HepG2 (cell line): ENCODE measurements around the gene UGT1A8. TPM values are rescaled to one million over a fixed set of nuclear protein-coding genes. Genes with fewer than 3 reads are reported as not detected.
A peak's percentile ranks its signal among the peaks of the same experiment; 100 is the strongest.

Source experiments
- ATAD3A ChIP-seq: sonication (generic); formaldehyde crosslinking; IDR thresholded peaks from 2 replicates; pipeline ENCODE4 v1.4.0; 2020; ENCODE audit warnings: missing genetic modification reagents
- CAMTA2 ChIP-seq: sonication (generic); formaldehyde crosslinking; IDR thresholded peaks from 2 replicates; pipeline ENCODE4 v1.4.0; 2020; ENCODE audit warnings: mild to moderate bottlenecking, missing genetic modification reagents, borderline replicate concordance
- CC2D1A ChIP-seq: sonication (generic); formaldehyde crosslinking; IDR thresholded peaks from 2 replicates; pipeline ENCODE4 v1.8.1; 2023; ENCODE audit warnings: mild to moderate bottlenecking, missing genetic modification reagents
- CREBL2 ChIP-seq: sonication (generic); formaldehyde crosslinking; IDR thresholded peaks from 2 replicates; pipeline ENCODE4 v1.8.1; 2023; ENCODE audit warnings: missing genetic modification reagents, mild to moderate bottlenecking, borderline replicate concordance
- FLYWCH1 ChIP-seq: sonication (generic); formaldehyde crosslinking; IDR thresholded peaks from 2 replicates; pipeline ENCODE4 v1.8.1; 2023; ENCODE audit warnings: mild to moderate bottlenecking, missing genetic modification reagents
- FOXJ3 ChIP-seq: sonication (generic); formaldehyde crosslinking; IDR thresholded peaks from 2 replicates; pipeline ENCODE4 v1.4.0; 2020; ENCODE audit warnings: missing genetic modification reagents, mild to moderate bottlenecking, borderline replicate concordance
- HNRNPUL1 ChIP-seq: fragments of 200-400 bp; formaldehyde crosslinking; IDR thresholded peaks from 2 replicates; pipeline ENCODE4 v1.6.1; 2017; ENCODE audit warnings: low read depth, mild to moderate bottlenecking, low read length, moderate library complexity
- MED1 ChIP-seq: sonication (generic); formaldehyde crosslinking; IDR thresholded peaks from 2 replicates; pipeline ENCODE4 v1.4.0; 2020; ENCODE audit warnings: missing genetic modification reagents
- NCOR1 ChIP-seq: fragments of 200-600 bp; sonication (generic); IDR thresholded peaks from 2 replicates; pipeline ENCODE4 v1.7.0; 2017; ENCODE audit warnings: antibody characterized with exemption, low read length, borderline replicate concordance
- PCBP1 ChIP-seq: fragments of 200-400 bp; formaldehyde crosslinking; IDR thresholded peaks from 2 replicates; pipeline ENCODE4 v1.6.1; 2017; ENCODE audit warnings: mild to moderate bottlenecking, low read depth, low read length, borderline replicate concordance
- POLR2AphosphoS5 ChIP-seq: IDR thresholded peaks from 2 replicates; pipeline ENCODE4 v1.6.1; 2012; ENCODE audit warnings: low read depth, low read length
- REL ChIP-seq: sonication (generic); formaldehyde crosslinking; conservative IDR thresholded peaks from 2 replicates; pipeline ENCODE4 v1.8.0; 2022; ENCODE audit warnings: mild to moderate bottlenecking, missing genetic modification reagents, moderate library complexity
- RXRA ChIP-seq: sonication (generic); formaldehyde crosslinking; IDR thresholded peaks from 2 replicates; pipeline ENCODE4 v1.5.1; 2020; ENCODE audit warnings: missing genetic modification reagents
- SMARCC2 ChIP-seq: fragments of 450-650 bp; IDR thresholded peaks from 2 replicates; pipeline ENCODE4 v1.6.1; 2017; ENCODE audit warnings: antibody characterized with exemption, mild to moderate bottlenecking
- TOPORS ChIP-seq: sonication (generic); formaldehyde crosslinking; IDR thresholded peaks from 2 replicates; pipeline ENCODE4 v1.8.0; 2023; ENCODE audit warnings: mild to moderate bottlenecking, missing genetic modification reagents
- ZNF691 ChIP-seq: sonication (generic); formaldehyde crosslinking; IDR thresholded peaks from 2 replicates; pipeline ENCODE4 v1.4.0; 2020; ENCODE audit warnings: missing genetic modification reagents, low read depth, mild to moderate bottlenecking, borderline replicate concordance
- ZNF772 ChIP-seq: sonication (generic); formaldehyde crosslinking; IDR thresholded peaks from 2 replicates; pipeline ENCODE4 v1.5.0; 2020; ENCODE audit warnings: mild to moderate bottlenecking, missing genetic modification reagents
- ZNF777 ChIP-seq: sonication (generic); formaldehyde crosslinking; IDR thresholded peaks from 2 replicates; pipeline ENCODE4 v1.4.0; 2020; ENCODE audit warnings: missing genetic modification reagents
- ZNF782 ChIP-seq: sonication (generic); formaldehyde crosslinking; IDR thresholded peaks from 2 replicates; pipeline ENCODE4 v1.4.0; 2020; ENCODE audit warnings: missing genetic modification reagents, mild to moderate bottlenecking, borderline replicate concordance
- polyA plus RNA-seq, 8 experiments: library from polyadenylated mRNA; depleted of rRNA in 3 of 8; stranded (reverse) in 7 of 8; unstranded in 1 of 8; fragments of >200 nt; fragmentation: Illumina TruSeq in 4 of 8; extraction: Trizol in 4 of 8; gene quantifications; 2 replicates each; pipeline versions ENCODE4 v1.2.1 to v1.2.3, GENCODE V29; 2011 to 2016; ENCODE audit warnings: low read depth in 4 of 8, missing spikeins in 1 of 8, mixed read lengths in 1 of 8; ENCODE audit not compliant: insufficient read depth in 1 of 8
- total RNA-seq, 5 experiments: library from RNA; depleted of rRNA; stranded (reverse); fragments of >200 nt; fragmentation: Illumina TruSeq; extraction: Trizol; gene quantifications; 2 replicates each; pipeline ENCODE4 v1.2.3, GENCODE V29; 2016; ENCODE audit warnings: low read depth in 1 of 5
- TF ChIP-seq, protein P1 (sequence below): IDR thresholded peaks from 2 replicates; pipeline ENCODE4 v1.4.0; 2020; ENCODE audit warnings: mild to moderate bottlenecking, missing genetic modification reagents
- TF ChIP-seq, protein P2 (sequence below): sonication (generic); formaldehyde crosslinking; conservative IDR thresholded peaks from 2 replicates; pipeline ENCODE4 v1.8.0; 2022; ENCODE audit warnings: low read depth, missing genetic modification reagents
- TF ChIP-seq, protein P3 (sequence below): sonication (generic); formaldehyde crosslinking; IDR thresholded peaks from 2 replicates; pipeline ENCODE4 v1.9.0; 2022; ENCODE audit warnings: missing genetic modification reagents, mild to moderate bottlenecking, borderline replicate concordance

UGT1A8 gene
- total and polyA plus RNA-seq, 2 of the 13 experiments (the other 11 are each of a cell fraction or from before 2014, with no cell fraction given): not detected

- TF ChIP-seq, protein P1, sequence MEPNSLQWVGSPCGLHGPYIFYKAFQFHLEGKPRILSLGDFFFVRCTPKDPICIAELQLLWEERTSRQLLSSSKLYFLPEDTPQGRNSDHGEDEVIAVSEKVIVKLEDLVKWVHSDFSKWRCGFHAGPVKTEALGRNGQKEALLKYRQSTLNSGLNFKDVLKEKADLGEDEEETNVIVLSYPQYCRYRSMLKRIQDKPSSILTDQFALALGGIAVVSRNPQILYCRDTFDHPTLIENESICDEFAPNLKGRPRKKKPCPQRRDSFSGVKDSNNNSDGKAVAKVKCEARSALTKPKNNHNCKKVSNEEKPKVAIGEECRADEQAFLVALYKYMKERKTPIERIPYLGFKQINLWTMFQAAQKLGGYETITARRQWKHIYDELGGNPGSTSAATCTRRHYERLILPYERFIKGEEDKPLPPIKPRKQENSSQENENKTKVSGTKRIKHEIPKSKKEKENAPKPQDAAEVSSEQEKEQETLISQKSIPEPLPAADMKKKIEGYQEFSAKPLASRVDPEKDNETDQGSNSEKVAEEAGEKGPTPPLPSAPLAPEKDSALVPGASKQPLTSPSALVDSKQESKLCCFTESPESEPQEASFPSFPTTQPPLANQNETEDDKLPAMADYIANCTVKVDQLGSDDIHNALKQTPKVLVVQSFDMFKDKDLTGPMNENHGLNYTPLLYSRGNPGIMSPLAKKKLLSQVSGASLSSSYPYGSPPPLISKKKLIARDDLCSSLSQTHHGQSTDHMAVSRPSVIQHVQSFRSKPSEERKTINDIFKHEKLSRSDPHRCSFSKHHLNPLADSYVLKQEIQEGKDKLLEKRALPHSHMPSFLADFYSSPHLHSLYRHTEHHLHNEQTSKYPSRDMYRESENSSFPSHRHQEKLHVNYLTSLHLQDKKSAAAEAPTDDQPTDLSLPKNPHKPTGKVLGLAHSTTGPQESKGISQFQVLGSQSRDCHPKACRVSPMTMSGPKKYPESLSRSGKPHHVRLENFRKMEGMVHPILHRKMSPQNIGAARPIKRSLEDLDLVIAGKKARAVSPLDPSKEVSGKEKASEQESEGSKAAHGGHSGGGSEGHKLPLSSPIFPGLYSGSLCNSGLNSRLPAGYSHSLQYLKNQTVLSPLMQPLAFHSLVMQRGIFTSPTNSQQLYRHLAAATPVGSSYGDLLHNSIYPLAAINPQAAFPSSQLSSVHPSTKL: peak; percentile 99
- TF ChIP-seq ZNF777 (CRISPR knock-in tag) (no peak), ATAD3A (no peak), ZNF772 (CRISPR knock-in tag) (peak; percentile 89), FOXJ3 (CRISPR knock-in tag) (peak; percentile 96), PCBP1 (no peak), TOPORS (CRISPR knock-in tag) (0 out of 2 replicates have a peak, but pooled peaks have one; percentile 40), RXRA (peak; percentile 98; the same call in 1 of the 2 replicates), SMARCC2 (no peak), MED1 (peak; percentile 89), CC2D1A (peak; percentile 87; the same call in 1 of the 2 replicates), ZNF691 (0 out of 2 replicates have a peak, but pooled peaks have one; percentile 34), FLYWCH1 (no peak), CREBL2 (CRISPR knock-in tag) (no peak), NCOR1 (peak; percentile 99), ZNF782 (CRISPR knock-in tag) (no peak), HNRNPUL1 (peak; percentile 80), REL (CRISPR knock-in tag) (no peak), POLR2AphosphoS5 (no peak), CAMTA2 (no peak)
- TF ChIP-seq, protein P2, sequence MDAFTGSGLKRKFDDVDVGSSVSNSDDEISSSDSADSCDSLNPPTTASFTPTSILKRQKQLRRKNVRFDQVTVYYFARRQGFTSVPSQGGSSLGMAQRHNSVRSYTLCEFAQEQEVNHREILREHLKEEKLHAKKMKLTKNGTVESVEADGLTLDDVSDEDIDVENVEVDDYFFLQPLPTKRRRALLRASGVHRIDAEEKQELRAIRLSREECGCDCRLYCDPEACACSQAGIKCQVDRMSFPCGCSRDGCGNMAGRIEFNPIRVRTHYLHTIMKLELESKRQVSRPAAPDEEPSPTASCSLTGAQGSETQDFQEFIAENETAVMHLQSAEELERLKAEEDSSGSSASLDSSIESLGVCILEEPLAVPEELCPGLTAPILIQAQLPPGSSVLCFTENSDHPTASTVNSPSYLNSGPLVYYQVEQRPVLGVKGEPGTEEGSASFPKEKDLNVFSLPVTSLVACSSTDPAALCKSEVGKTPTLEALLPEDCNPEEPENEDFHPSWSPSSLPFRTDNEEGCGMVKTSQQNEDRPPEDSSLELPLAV (CRISPR knock-in tag): no peak
- TF ChIP-seq, protein P3, sequence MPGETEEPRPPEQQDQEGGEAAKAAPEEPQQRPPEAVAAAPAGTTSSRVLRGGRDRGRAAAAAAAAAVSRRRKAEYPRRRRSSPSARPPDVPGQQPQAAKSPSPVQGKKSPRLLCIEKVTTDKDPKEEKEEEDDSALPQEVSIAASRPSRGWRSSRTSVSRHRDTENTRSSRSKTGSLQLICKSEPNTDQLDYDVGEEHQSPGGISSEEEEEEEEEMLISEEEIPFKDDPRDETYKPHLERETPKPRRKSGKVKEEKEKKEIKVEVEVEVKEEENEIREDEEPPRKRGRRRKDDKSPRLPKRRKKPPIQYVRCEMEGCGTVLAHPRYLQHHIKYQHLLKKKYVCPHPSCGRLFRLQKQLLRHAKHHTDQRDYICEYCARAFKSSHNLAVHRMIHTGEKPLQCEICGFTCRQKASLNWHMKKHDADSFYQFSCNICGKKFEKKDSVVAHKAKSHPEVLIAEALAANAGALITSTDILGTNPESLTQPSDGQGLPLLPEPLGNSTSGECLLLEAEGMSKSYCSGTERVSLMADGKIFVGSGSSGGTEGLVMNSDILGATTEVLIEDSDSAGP (CRISPR knock-in tag): no peak
These were observed 127.8 kb downstream of the UGT1A8 start (continued) for GRCh38 chr2:233745073-233745755.
